ENCODE results near the gene GRHL3. TPM values are rescaled to one million over a fixed set of nuclear protein-coding genes. Genes with fewer than 3 reads are reported as not detected.

GRHL3 gene
- total RNA-seq, result not detected in 2 replicates

GRCh38 chr1:24319312-24319863, at the start of gene GRHL3:
Gene GRHL3, plus strand, starts transcription at chr1:24319357. Its CDS starts 195 bp downstream, at chr1:24319552.

Other genes starting within 250 kb of the GRHL3 start
- 0.14 TPM in 1 of 2 replicates, not detected in the other for gene MYOM3, start 207.2 kb upstream of the GRHL3 start, total RNA-seq
- gene IL22RA1, start 176.2 kb upstream of the GRHL3 start, total RNA-seq, result under 0.01 TPM in 1 of 2 replicates, not detected in the other
- gene IFNLR1, start 132.1 kb upstream of the GRHL3 start, total RNA-seq, result not detected in 2 replicates
- gene STPG1, start 94.4 kb downstream of the GRHL3 start, total RNA-seq, result 2.6 and 7.3 TPM in 2 replicates
- 23.4 and 55.1 TPM in 2 replicates for gene NIPAL3, start 96.4 kb downstream of the GRHL3 start, total RNA-seq
- 2.2 and 17.5 TPM in 2 replicates for gene RCAN3, start 183.5 kb downstream of the GRHL3 start, total RNA-seq
- gene NCMAP, start 236.7 kb downstream of the GRHL3 start, total RNA-seq, result not detected in 2 replicates